MG63 (cell line): ENCODE measurements around the gene YEATS2. TPM values are rescaled to one million over a fixed set of nuclear protein-coding genes. Genes with fewer than 3 reads are reported as not detected.

ENCODE experiments used
- DNase-seq: peaks from one replicate; pipeline ENCODE4 v3.0.0-alpha.2; 2020
- H3K27me3 ChIP-seq: fragments of 250-450 bp; sonication (Bioruptor Pico); 2 replicates; pipeline ENCODE4 v1.5.1; 2020; ENCODE audit warnings: mild to moderate bottlenecking, moderate library complexity
- H3K36me3 ChIP-seq: fragments of 250-450 bp; sonication (Bioruptor Pico); 2 replicates; pipeline ENCODE4 v1.5.1; 2020; ENCODE audit warnings: mild to moderate bottlenecking, moderate library complexity
- H3K4me3 ChIP-seq: fragments of 250-450 bp; sonication (Bioruptor Pico); 2 replicates; pipeline ENCODE4 v1.5.1; 2020; ENCODE audit warnings: mild to moderate bottlenecking, moderate library complexity
- H3K9me3 ChIP-seq: fragments of 250-450 bp; sonication (Bioruptor Pico); 2 replicates; pipeline ENCODE4 v1.5.1; 2020; ENCODE audit warnings: mild to moderate bottlenecking, moderate library complexity
- total RNA-seq: library from RNA; depleted of rRNA; stranded (reverse); fragments of >200 nt; shearing (Covaris generic); gene quantifications from 2 replicates; pipeline ENCODE4 v1.2.3, GENCODE V29; 2014; ENCODE audit warnings: low replicate concordance

The YEATS2 gene
- total RNA-seq, 1 experiment from 2014 or later, result 34.6 TPM

DNA sequence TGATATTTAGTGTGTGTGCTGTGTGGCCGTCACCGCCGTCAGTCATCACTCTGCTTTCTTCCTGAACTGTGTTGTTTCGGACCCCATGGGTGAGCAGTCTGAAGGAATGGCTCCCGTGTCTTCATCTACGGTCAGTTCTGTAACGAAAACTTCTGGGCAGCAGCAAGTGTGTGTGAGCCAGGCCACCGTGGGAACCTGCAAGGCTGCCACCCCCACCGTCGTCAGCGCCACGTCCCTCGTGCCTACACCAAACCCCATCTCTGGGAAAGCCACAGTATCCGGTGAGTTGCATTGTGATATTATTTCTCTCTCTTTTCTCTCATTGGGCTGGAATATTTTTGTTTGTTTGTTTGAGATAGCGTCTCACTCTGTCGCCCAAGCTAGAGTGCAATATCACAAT, 93.1 kb downstream of the YEATS2 start:
- no peak for DNase-seq
- peaks cover 75% of the 10 kb centered on the region for H3K36me3 ChIP-seq
- H3K27me3 ChIP-seq, result no peaks in the 10 kb centered on the region
- H3K4me3 ChIP-seq, result no peak overlapping the region
- H3K9me3 ChIP-seq, result no peaks in the 10 kb centered on the region

DNA sequence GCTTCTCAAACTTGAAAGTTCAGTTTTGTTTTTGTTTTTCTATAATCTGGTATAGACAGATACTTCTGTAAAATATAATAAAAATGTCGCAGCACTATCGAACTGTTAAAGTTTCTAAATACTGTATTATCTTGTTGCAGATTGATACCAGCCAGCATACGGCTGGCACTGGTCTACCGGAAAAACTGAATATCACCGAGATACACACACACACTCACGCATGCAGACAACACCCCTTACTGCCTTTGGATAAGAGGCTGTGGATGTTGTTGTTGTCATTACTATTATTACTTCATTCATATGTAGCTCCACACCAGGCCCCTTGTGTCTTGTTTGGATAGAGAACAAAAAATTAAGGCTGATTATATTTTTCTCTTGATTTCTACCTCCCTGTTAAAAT, 95.4 kb downstream of the YEATS2 start:
- H3K27me3 ChIP-seq, result no peaks in the 10 kb centered on the region
- H3K4me3 ChIP-seq, result no peak overlapping the region
- no peak for DNase-seq
- H3K36me3 ChIP-seq, result peaks cover 70% of the 10 kb centered on the region
- H3K9me3 ChIP-seq, result no peaks in the 10 kb centered on the region

DNA sequence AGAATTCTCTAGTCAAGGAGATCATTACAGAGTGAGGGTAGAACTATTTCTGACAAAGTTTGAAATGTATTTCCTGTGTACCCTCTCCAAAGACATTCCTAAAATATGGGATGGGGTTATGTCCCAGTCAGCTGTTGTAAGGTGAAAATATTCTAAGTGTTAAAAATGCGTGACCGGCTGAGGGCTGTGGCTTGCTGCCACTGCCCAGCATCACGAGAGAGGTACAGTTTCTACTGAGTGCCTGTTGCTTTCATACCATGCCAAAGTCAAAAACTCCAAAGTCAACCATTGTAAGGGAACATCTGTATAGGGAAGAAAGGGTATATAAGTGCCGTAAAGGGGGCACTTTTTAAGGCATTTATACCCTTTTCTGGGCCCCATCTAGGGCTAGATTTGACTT, 96.9 kb downstream of the YEATS2 start:
- no peak for DNase-seq
- no peak overlapping the region for H3K4me3 ChIP-seq
- H3K9me3 ChIP-seq, result no peaks in the 10 kb centered on the region
- no peaks in the 10 kb centered on the region for H3K27me3 ChIP-seq
- peaks cover 74% of the 10 kb centered on the region for H3K36me3 ChIP-seq

DNA sequence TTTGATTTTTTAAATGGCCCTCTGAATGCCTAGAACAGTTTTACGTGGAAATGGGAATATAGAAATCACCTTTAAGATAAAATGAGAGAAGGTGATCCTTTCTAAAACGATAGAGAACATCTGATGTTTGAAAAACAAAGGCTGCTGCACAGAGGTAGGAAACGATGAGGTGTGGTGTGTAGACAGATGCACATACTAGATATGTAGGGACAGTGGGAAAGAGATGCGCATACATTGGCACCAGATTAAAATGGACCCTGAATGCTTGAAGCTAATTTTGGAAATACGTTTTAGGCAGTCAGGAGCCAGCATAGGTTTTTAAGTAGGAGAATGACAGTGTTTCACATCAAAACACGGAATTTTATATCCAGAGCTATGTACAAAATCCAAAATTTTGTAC, 98.8 kb downstream of the YEATS2 start:
- Histone ChIP-seq H3K4me3 (no peak overlapping the region), H3K9me3 (no peaks in the 10 kb centered on the region), H3K27me3 (no peaks in the 10 kb centered on the region), H3K36me3 (peaks cover 80% of the 10 kb centered on the region)
- DNase-seq, result no peak

DNA sequence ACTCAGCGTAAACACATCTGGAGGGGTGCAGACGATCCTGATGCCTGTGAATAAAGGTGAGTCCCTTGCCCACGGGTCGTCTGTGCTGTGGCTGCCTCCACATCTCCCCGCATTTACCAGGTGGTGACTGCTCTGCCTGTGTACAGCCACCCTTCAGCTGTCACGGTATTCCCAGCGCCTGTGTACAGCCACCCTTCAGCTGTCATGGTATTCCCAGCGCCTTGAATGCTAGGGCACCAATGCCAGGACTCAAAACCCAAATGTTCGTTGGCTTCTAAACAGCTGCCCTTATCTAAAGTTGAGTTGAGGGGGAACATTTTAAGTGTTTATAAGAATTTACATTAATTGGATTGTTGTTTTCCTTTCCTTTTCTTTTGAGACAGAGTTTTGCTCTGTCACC, 100.4 kb downstream of the YEATS2 start:
- no peaks in the 10 kb centered on the region for H3K9me3 ChIP-seq
- H3K4me3 ChIP-seq, result no peak overlapping the region
- no peaks in the 10 kb centered on the region for H3K27me3 ChIP-seq
- no peak for DNase-seq
- H3K36me3 ChIP-seq, result peaks cover 79% of the 10 kb centered on the region

DNA sequence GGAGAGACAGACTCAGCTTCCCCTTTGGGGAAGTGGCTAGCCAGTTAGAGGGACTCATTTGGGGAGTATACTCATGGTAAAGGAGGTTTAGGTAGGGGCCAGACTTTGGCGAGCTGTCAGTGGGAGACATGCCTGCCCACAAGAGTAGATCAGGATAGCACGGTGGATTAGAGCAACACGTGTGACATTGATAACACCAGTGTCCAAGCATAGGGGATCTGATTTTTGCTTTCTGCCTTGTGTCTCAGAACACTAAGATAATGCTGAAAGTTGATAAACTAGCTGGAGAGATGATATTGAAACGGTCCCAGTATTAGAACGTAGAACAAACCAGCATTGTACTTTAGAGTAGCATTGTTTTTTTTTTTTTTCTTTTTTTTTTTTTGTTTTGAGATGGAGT, 101.9 kb downstream of the YEATS2 start:
- peaks cover 79% of the 10 kb centered on the region for H3K36me3 ChIP-seq

DNA sequence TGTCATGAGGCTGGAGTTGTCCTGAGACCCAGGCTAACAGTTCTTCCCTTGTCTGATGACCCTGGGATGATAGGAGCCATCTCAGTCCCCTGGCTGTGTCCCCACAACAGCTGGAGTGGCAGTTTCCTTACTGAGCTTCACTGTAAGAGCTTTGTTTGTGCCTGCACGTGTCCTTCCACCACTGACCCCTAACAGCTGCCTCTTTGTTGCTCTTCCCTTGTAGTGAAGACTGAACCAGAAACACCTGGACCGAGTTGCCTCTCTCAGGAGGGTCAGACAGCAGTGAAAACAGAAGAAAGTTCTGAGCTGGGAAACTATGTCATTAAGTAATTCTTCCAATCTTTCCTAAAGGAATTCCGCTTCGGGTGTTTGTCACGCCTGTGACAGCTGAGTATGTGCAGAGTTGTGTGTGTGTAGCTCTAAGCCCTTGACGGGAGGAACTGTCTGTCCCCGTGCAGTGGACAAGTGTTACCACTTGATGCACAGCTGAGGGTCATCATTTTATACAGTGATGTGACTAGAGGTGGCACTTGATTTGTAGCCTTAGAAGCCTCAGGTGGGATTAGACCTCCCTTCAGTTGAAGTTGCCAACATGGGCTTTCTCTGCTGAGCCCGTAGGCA, 102.8 kb downstream of the YEATS2 start:
- no peaks in the 10 kb centered on the region for H3K9me3 ChIP-seq
- peaks cover 84% of the 10 kb centered on the region for H3K36me3 ChIP-seq
- no peak overlapping the region for H3K4me3 ChIP-seq
- no peak for DNase-seq
- no peaks in the 10 kb centered on the region for H3K27me3 ChIP-seq

More for the DNA sequence above, 101.9 kb downstream of the YEATS2 start:
- Histone ChIP-seq H3K27me3 (no peaks in the 10 kb centered on the region), H3K4me3 (no peak overlapping the region), H3K9me3 (no peaks in the 10 kb centered on the region)
- no peak for DNase-seq

DNA sequence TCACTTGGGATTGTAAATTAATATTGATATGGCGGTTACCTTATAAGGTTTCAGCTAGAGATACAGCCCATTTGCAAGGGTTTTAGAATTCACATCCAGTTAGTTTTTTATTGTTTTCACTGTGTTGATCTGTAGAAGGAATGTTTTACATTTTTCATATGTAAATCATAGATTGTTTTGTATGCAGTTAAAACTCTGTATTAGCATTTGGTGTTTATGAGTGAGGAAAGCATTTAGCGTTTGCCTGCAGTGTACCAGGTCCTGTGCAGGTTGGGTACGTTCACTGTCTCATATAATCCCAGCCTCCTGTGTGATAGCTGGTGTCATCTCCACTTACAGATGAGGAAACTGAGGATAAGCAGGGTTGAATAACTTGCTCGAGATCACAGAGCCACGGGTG, 104.0 kb downstream of the YEATS2 start:
- H3K27me3 ChIP-seq, result no peaks in the 10 kb centered on the region
- H3K36me3 ChIP-seq, result peaks cover 89% of the 10 kb centered on the region
- H3K9me3 ChIP-seq, result no peaks in the 10 kb centered on the region
- no peak for DNase-seq
- no peak overlapping the region for H3K4me3 ChIP-seq

DNA sequence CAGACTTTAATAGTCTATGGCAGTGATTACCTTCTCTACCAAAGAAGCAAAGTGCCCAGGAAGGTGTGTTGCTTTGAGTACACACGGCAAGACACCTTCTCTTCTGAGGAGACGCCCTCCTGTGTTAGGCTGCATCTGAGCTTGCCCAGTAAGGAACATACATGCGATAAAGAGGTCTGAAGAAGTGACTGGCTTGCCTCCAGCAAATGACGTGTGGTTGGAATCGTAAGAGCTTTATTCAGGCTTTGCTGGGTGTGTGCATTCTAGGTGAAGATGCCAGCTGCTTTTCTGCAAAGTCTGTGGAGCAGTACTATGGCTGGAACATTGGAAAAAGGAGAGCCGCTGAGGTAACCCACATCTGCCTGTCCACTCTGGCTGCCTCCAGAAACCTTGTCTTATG, 105.4 kb downstream of the YEATS2 start:
- Histone ChIP-seq H3K27me3 (no peaks in the 10 kb centered on the region), H3K36me3 (peaks cover 94% of the 10 kb centered on the region), H3K9me3 (no peaks in the 10 kb centered on the region), H3K4me3 (no peak overlapping the region)
- no peak for DNase-seq

DNA sequence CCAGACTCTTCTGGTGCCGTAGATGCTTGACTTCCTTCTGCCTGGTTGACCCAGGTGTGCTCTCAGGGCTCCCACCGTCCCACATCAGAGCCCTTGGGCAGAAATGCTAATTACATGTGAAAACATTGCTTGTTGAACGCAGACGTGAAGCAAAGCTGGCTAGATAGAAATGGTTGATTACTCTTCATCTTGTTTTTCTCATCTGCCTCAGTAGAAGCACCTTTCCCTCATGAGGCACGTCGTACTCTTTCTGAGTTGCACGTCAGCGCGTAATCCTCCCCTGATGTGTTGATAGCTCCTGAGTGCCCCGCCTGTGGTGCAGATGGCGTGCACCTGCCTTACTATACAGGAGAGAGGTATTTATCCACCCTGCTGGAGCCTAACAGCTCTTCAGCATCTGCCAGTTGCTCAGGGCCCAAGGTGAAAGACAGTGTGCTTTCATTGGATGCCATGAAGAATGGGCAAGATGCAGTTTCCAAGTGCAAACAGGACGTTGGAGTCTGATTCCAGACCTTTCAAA, 109.7 kb downstream of the YEATS2 start:
- DNase-seq, result no peak
- Histone ChIP-seq H3K4me3 (no peak overlapping the region), H3K27me3 (no peaks in the 10 kb centered on the region), H3K36me3 (peaks cover 93% of the 10 kb centered on the region), H3K9me3 (no peaks in the 10 kb centered on the region)

DNA sequence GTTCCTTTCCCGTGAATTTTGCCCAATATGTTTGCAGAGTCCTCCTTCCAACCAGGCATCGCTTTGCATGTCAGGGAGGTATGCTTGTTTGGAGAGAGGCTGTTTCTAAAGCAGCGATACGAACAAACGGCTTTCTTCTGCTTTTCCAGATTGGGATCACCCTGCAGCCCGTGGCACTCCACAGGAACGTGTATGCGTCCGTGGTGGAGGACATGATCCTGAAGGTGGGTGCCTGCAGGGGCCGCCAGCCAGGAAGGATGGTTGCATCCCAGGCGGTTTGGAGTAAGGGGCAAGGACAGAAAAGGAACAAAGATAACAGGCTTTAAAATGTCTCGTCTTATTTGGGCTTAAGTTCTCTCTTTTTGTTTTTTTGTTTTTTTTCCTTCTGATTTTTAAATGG, 110.3 kb downstream of the YEATS2 start:
- no peaks in the 10 kb centered on the region for H3K9me3 ChIP-seq
- H3K36me3 ChIP-seq, result peaks cover 92% of the 10 kb centered on the region
- no peak for DNase-seq
- no peak overlapping the region for H3K4me3 ChIP-seq
- H3K27me3 ChIP-seq, result no peaks in the 10 kb centered on the region

DNA sequence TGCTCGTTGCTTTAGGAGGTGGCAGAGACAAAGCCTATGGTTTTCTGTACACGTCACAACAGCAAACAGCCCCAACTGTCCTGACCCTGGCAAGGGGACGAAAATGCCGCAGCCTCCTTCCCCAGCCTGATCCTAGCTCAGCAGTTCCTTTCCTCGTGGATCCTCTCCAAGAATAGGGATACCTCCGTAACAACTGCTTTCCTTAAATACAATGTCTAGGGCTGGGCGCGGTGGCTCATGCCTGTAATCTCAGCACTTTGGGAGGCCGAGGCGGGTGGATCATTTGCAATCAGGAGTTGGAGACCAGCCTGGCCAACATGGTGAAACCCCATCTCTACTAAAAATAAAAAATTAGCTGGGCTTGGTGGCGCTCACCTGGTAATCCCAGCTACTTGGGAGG, 110.8 kb downstream of the YEATS2 start:
- peaks cover 92% of the 10 kb centered on the region for H3K36me3 ChIP-seq
- no peak for DNase-seq
- H3K27me3 ChIP-seq, result no peaks in the 10 kb centered on the region
- no peak overlapping the region for H3K4me3 ChIP-seq
- H3K9me3 ChIP-seq, result no peaks in the 10 kb centered on the region

DNA sequence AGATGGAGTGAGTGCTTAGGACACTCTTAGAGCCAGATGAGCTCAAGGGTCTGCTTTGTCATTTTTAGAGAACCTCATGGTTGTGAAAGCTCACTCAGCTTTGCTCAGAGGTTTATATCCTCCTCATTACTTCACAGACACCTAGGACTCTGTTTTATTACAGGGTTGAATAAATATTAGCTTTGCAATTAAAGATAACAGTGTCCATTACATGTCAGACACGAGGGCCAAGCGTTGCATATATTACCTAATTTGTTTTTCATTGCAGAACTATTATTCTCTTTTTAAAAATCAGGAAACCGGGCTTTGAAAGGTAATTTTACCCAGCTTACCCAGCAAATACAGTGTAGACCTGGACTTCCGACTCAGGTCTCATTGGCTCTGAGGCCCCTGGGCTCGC, 111.7 kb downstream of the YEATS2 start:
- no peaks in the 10 kb centered on the region for H3K9me3 ChIP-seq
- DNase-seq, result no peak
- no peak overlapping the region for H3K4me3 ChIP-seq
- H3K27me3 ChIP-seq, result no peaks in the 10 kb centered on the region
- H3K36me3 ChIP-seq, result peaks cover 89% of the 10 kb centered on the region

DNA sequence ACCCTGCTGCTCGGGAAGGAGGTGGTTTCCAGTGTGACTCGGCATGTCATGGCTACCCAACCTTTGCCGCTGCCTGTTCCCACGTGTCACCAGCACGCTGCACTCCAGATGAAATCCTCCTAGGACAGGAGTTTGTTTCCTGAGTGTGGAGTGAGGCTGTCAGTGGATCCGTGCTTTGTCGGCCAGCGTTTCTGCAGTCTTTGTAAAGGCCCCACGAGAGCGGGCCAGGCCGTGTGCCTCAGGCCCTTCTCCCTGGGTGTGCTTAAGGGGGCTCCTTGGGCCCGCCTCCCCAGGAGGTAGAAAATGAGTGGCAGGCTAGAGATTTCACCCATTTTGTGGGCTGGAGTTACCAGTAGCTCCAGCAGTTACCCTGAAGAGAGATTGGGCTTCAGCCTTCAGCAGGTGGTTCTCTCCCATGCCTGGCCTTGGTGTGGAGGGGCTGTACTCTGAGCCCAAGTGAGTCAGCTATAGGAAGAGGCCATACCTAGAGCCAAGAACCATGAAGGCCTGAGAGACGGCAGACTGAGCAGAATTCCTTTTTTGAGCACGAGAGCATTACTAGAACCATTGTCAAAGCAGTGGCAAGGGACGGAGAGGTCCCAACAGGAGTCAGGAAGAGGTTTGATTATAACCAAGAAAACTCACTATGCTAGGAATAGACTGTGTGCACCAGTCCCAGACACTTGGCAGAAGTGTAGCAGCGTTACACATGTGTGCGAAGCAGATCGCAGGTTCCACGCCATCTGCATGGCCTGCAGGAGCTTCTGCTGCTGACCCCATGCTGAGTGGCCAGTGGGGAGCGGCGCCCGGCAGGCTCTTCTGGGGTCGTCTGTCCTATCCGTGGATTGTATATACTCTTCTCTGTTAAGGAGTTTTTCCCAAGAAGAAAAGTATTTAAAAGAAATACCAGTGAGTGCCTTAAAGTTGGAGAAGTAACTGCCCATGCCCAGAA, 113.3 kb downstream of the YEATS2 start:
- Histone ChIP-seq H3K27me3 (no peaks in the 10 kb centered on the region), H3K4me3 (no peak overlapping the region), H3K9me3 (no peaks in the 10 kb centered on the region), H3K36me3 (peaks cover 85% of the 10 kb centered on the region)
- DNase-seq, result no peak

DNA sequence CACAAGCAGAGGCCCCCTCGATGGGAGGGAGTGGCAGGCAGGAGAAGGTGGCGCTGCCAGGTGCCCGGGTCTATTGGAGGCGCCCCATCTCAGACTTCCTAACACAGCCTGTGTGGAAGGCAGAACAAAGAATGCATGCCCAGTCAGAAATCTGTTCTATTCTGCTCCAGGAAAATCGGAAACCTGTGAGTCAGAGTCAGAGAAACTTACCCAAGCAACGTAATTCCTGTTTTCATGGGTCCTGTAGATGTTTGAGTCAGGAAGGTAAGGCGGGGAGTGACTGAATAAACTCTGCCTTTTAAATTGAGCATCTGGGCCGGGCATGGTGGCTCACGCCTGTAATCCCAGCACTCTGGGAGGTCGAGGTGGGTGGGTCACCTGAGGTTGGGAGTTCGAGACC, 114.0 kb downstream of the YEATS2 start:
- no peaks in the 10 kb centered on the region for H3K9me3 ChIP-seq
- H3K4me3 ChIP-seq, result no peak overlapping the region
- no peak for DNase-seq
- no peaks in the 10 kb centered on the region for H3K27me3 ChIP-seq
- peaks cover 85% of the 10 kb centered on the region for H3K36me3 ChIP-seq

DNA sequence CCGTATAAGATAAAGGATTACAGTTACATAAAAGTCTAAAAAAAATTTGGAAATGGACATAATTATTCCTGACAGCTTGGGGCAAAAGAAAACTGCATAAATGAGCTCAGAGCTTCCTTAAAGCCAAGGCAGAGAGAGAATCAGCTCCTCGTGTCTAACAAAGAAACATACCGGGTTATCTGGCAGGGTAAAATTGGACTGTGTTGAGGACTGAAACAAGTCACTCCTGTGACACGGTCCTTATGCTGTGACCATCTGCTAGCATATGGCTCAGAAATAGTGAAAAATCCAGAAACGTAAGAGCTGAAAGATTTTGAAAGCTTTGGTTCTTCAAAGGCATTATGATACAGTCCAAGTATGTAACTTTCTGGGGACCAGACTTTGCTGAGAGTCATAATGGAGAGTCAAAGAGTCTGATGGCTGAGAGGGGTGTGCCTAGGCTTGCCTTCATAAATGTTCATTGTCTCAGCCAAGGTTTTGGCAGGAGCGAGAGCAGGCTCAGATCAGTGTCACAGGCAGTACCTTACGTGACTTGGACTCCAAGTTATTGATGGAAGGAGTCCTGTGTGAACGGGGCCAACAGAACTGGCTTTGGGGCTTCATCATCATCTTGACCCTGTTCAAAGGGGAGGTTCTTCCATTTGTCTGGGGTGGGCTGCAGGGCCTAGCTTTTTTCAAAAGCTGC, 115.3 kb downstream of the YEATS2 start:
- Histone ChIP-seq H3K36me3 (peaks cover 75% of the 10 kb centered on the region), H3K4me3 (no peak overlapping the region), H3K27me3 (no peaks in the 10 kb centered on the region), H3K9me3 (no peaks in the 10 kb centered on the region)
- no peak for DNase-seq

DNA sequence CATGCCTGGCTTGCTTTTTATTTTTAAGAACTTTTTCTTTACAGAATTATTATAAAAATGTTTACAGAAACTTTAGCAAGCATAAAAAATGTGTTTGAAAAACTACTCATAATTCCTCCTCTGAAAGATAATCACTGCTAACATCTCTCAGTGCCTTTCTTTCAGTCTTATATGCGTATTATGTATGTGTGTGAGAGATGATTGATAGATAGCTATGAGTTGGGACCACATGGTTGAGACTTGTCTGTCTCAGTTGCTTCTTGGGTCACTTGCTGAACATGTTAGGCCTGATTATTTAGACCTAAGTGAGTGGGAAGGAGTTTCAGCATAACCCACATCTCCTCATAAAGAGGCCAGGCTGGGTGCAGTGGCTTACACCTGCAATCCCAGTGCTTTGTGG, 116.6 kb downstream of the YEATS2 start:
- Histone ChIP-seq H3K9me3 (no peaks in the 10 kb centered on the region), H3K4me3 (no peak overlapping the region), H3K27me3 (no peaks in the 10 kb centered on the region), H3K36me3 (peaks cover 62% of the 10 kb centered on the region)
- DNase-seq, result no peak
